Astrocyte of the cerebellum (primary cell): ENCODE data around the gene WEE1.

Experiments used
- DNase-seq: peaks from one replicate; pipeline ENCODE4 v3.0.0-alpha.2; 2011; ENCODE audit warnings: low read depth
- H3K4me3 ChIP-seq: 2 replicates; pipeline ENCODE4 v1.5.1; 2011; ENCODE audit warnings: mild to moderate bottlenecking, low read depth, low read length, moderate library complexity
- in situ Hi-C: cut with HindIII; loops from 2 replicates; pipeline ENCODE4 v1.10.0; 2017; ENCODE audit warnings: low sequenced_read_pairs
- TF ChIP-seq, protein P1 (sequence below): IDR thresholded peaks from 2 replicates; pipeline ENCODE4 v1.5.1; 2012; ENCODE audit warnings: low read length, low read depth, moderate library complexity, mild to moderate bottlenecking; ENCODE audit errors: missing control alignments

The WEE1 gene

DNA sequence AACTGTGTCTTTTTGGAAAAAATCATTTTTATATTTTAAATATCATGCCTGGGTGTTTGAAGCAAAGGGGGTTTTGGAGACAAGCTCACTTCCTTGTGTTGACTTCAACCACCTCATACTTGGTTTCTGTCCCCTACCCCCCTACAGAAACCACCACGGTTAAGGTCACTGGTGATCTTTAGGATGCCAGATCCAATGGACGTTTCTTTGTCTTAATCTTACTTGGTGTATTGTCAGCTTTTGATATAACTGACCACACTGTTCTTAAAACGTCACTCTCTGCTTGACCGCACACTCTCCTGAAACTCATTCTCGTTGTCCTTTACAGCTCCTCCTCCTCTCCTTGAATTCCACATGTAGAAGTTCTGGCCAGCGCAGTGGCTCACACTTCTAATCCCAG lies 55.6 kb downstream of the WEE1 start:
- TF ChIP-seq, protein P1, sequence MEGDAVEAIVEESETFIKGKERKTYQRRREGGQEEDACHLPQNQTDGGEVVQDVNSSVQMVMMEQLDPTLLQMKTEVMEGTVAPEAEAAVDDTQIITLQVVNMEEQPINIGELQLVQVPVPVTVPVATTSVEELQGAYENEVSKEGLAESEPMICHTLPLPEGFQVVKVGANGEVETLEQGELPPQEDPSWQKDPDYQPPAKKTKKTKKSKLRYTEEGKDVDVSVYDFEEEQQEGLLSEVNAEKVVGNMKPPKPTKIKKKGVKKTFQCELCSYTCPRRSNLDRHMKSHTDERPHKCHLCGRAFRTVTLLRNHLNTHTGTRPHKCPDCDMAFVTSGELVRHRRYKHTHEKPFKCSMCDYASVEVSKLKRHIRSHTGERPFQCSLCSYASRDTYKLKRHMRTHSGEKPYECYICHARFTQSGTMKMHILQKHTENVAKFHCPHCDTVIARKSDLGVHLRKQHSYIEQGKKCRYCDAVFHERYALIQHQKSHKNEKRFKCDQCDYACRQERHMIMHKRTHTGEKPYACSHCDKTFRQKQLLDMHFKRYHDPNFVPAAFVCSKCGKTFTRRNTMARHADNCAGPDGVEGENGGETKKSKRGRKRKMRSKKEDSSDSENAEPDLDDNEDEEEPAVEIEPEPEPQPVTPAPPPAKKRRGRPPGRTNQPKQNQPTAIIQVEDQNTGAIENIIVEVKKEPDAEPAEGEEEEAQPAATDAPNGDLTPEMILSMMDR, result no peak
- H3K4me3 ChIP-seq, result no peak overlapping the region
- in situ Hi-C loops, result no loop called here
- no peak for DNase-seq

- TF ChIP-seq, protein P1, result no peak
- no peak for DNase-seq
- H3K4me3 ChIP-seq, result no peak overlapping the region
- in situ Hi-C loops, result no loop called here
Observed at GRCh38 chr11:9633679-9634078, 60.2 kb downstream of the WEE1 start.

DNA sequence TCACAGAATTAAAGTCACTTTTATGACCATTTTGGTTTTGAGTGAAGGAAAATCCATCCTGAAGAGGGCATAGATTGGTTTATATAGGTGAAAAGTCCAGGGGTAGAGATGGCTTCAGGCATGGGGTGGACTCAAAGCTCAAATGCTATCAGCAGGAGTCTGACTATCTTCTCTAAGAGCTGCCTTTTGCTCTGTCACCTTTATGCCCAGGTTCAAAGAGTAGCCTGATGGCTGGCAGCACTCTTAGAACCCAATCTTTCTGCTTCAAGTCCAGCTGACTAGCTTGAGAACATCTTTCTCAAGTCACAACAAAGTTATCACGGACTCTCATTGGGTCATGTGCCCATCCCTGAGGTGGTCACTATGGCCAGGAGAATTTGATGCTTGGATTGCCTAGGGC lies 63.2 kb downstream of the WEE1 start:
- in situ Hi-C loops, result no loop called here
- no peak overlapping the region for H3K4me3 ChIP-seq
- TF ChIP-seq, protein P1, result no peak
- DNase-seq, result no peak

- TF ChIP-seq, protein P1, result no peak
- in situ Hi-C loops, result no loop called here
- DNase-seq, result no peak
- H3K4me3 ChIP-seq, result no peak overlapping the region
Observed at GRCh38 chr11:9639099-9639498, 65.6 kb downstream of the WEE1 start.
